Osteoblast (primary cell): ENCODE data around the gene AEN. TPM values are rescaled to one million over a fixed set of nuclear protein-coding genes. Genes with fewer than 3 reads are reported as not detected.
A peak's percentile ranks its signal among the peaks of the same experiment; 100 is the strongest.

Experiments
- DNase-seq: peaks from one replicate; pipeline ENCODE4 v3.0.0; 2011; ENCODE audit warnings: low spot score, mixed read lengths; ENCODE audit not compliant: insufficient read length; ENCODE audit errors: missing footprints
- H2AFZ ChIP-seq: 2 replicates; pipeline ENCODE4 v1.6.0; 2011; ENCODE audit warnings: mild to moderate bottlenecking, low read length
- H3K27ac ChIP-seq: 2 replicates; pipeline ENCODE4 v1.5.1; 2011; ENCODE audit warnings: mild to moderate bottlenecking, low read depth, low read length, moderate library complexity
- H3K27me3 ChIP-seq: 2 replicates; pipeline ENCODE4 v1.6.0; 2012; ENCODE audit warnings: mild to moderate bottlenecking, control low read depth, inconsistent platforms, low read length, moderate library complexity; ENCODE audit not compliant: insufficient read depth
- H3K36me3 ChIP-seq: 2 replicates; pipeline ENCODE4 v1.5.1; 2011; ENCODE audit warnings: mild to moderate bottlenecking, low read length, control low read depth, moderate library complexity; ENCODE audit not compliant: insufficient read depth
- H3K4me1 ChIP-seq: 2 replicates; pipeline ENCODE4 v1.5.1; 2011; ENCODE audit warnings: mild to moderate bottlenecking, low read length, control low read depth, moderate library complexity; ENCODE audit not compliant: insufficient read depth
- H3K4me2 ChIP-seq: 2 replicates; pipeline ENCODE4 v1.6.0; 2011; ENCODE audit warnings: mild to moderate bottlenecking, low read length; ENCODE audit not compliant: insufficient read depth
- H3K4me3 ChIP-seq: fragments of 200-600 bp; sonication (generic); 3 replicates; pipeline ENCODE4 v1.5.1; 2012; ENCODE audit warnings: mild to moderate bottlenecking, low read length, inconsistent platforms; ENCODE audit not compliant: insufficient read depth
- H3K79me2 ChIP-seq: 2 replicates; pipeline ENCODE4 v1.6.0; 2012; ENCODE audit warnings: mild to moderate bottlenecking, low read length, control low read depth, inconsistent platforms; ENCODE audit not compliant: insufficient read depth
- H3K9me3 ChIP-seq: 2 replicates; pipeline ENCODE4 v1.5.1; 2011; ENCODE audit warnings: low read depth, low read length, control low read depth
- H4K20me1 ChIP-seq: 2 replicates; pipeline ENCODE4 v1.6.0; 2012; ENCODE audit warnings: mild to moderate bottlenecking, low read length, control low read depth; ENCODE audit not compliant: insufficient read depth
- total RNA-seq: library from RNA; depleted of rRNA; stranded (reverse); fragments of >200 nt; gene quantifications from 2 replicates; pipeline ENCODE4 v1.2.3, GENCODE V29; 2012
- TF ChIP-seq, protein P1 (sequence below): IDR thresholded peaks from 2 replicates; pipeline ENCODE4 v1.5.1; 2011; ENCODE audit warnings: mild to moderate bottlenecking, low read depth, low read length, moderate library complexity; ENCODE audit errors: extremely low read depth

Gene AEN
- total RNA-seq: 43.9 and 46.3 TPM in 2 replicates

GRCh38 chr15:88620995-88621772 is at the start of gene AEN:
AEN (plus strand) TSS chr15:88621340; CDS start chr15:88626210, 4,870 bp downstream.
- H3K27ac ChIP-seq: peak within 1 kb of the TSS; percentile 99
- peak within 1 kb of the TSS; percentile 94 for H3K4me3 ChIP-seq
- H3K27me3 ChIP-seq: no peaks in the 10 kb centered on the region
- H3K9me3 ChIP-seq: no peaks in the 10 kb centered on the region
- DNase-seq: peak; percentile 98
- peaks cover 33% of the 10 kb centered on the region for H3K4me1 ChIP-seq
- peaks cover 36% of the 10 kb centered on the region for H4K20me1 ChIP-seq
- H3K4me2 ChIP-seq: peak within 1 kb of the TSS; percentile 100
- H2AFZ ChIP-seq: peak within 1 kb of the TSS; percentile 79
- TF ChIP-seq, protein P1, sequence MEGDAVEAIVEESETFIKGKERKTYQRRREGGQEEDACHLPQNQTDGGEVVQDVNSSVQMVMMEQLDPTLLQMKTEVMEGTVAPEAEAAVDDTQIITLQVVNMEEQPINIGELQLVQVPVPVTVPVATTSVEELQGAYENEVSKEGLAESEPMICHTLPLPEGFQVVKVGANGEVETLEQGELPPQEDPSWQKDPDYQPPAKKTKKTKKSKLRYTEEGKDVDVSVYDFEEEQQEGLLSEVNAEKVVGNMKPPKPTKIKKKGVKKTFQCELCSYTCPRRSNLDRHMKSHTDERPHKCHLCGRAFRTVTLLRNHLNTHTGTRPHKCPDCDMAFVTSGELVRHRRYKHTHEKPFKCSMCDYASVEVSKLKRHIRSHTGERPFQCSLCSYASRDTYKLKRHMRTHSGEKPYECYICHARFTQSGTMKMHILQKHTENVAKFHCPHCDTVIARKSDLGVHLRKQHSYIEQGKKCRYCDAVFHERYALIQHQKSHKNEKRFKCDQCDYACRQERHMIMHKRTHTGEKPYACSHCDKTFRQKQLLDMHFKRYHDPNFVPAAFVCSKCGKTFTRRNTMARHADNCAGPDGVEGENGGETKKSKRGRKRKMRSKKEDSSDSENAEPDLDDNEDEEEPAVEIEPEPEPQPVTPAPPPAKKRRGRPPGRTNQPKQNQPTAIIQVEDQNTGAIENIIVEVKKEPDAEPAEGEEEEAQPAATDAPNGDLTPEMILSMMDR: no peak
- H3K79me2 ChIP-seq: peaks cover 54% of the 10 kb centered on the region
- H3K36me3 ChIP-seq: peaks cover 19% of the 10 kb centered on the region

GRCh38 chr15:88571852-88572259 is 49.3 kb upstream of the AEN start:
- H3K36me3 ChIP-seq: no peaks in the 10 kb centered on the region
- no peaks in the 10 kb centered on the region for H3K4me1 ChIP-seq
- no peaks in the 10 kb centered on the region for H4K20me1 ChIP-seq
- TF ChIP-seq, protein P1: no peak
- no peak overlapping the region for H2AFZ ChIP-seq
- H3K4me2 ChIP-seq: no peak overlapping the region
- no peaks in the 10 kb centered on the region for H3K79me2 ChIP-seq
- H3K9me3 ChIP-seq: no peaks in the 10 kb centered on the region
- H3K27me3 ChIP-seq: no peaks in the 10 kb centered on the region
- DNase-seq: no peak
- no peak overlapping the region for H3K27ac ChIP-seq
- H3K4me3 ChIP-seq: no peak overlapping the region

GRCh38 chr15:88574077-88574476 is 47.1 kb upstream of the AEN start:
- H3K4me2 ChIP-seq: no peak overlapping the region
- no peaks in the 10 kb centered on the region for H3K4me1 ChIP-seq
- no peaks in the 10 kb centered on the region for H3K79me2 ChIP-seq
- no peaks in the 10 kb centered on the region for H3K27me3 ChIP-seq
- H3K27ac ChIP-seq: no peak overlapping the region
- H2AFZ ChIP-seq: no peak overlapping the region
- H4K20me1 ChIP-seq: no peaks in the 10 kb centered on the region
- H3K4me3 ChIP-seq: no peak overlapping the region
- TF ChIP-seq, protein P1: no peak
- DNase-seq: no peak
- H3K36me3 ChIP-seq: no peaks in the 10 kb centered on the region
- H3K9me3 ChIP-seq: no peaks in the 10 kb centered on the region

GRCh38 chr15:88574655-88575054 is 46.5 kb upstream of the AEN start:
- no peaks in the 10 kb centered on the region for H3K79me2 ChIP-seq
- no peaks in the 10 kb centered on the region for H3K9me3 ChIP-seq
- H3K4me2 ChIP-seq: no peak overlapping the region
- no peaks in the 10 kb centered on the region for H3K36me3 ChIP-seq
- no peak overlapping the region for H2AFZ ChIP-seq
- H3K4me1 ChIP-seq: no peaks in the 10 kb centered on the region
- TF ChIP-seq, protein P1: no peak
- no peak overlapping the region for H3K27ac ChIP-seq
- H3K4me3 ChIP-seq: no peak overlapping the region
- H4K20me1 ChIP-seq: no peaks in the 10 kb centered on the region
- no peaks in the 10 kb centered on the region for H3K27me3 ChIP-seq
- DNase-seq: peak; percentile 61
